HG02970 (cell line): Measurements from ENCODE around the gene HHIPL2.

ENCODE experiments used
- ATAC-seq: cut with Tn5 transposase; IDR thresholded peaks from one replicate; pipeline ENCODE4 v1.9.1; 2021; ENCODE audit warnings: mild to moderate bottlenecking, moderate library complexity, moderate number of reproducible peaks; ENCODE audit not compliant: unreplicated experiment, low FRiP score

HHIPL2 gene

DNA sequence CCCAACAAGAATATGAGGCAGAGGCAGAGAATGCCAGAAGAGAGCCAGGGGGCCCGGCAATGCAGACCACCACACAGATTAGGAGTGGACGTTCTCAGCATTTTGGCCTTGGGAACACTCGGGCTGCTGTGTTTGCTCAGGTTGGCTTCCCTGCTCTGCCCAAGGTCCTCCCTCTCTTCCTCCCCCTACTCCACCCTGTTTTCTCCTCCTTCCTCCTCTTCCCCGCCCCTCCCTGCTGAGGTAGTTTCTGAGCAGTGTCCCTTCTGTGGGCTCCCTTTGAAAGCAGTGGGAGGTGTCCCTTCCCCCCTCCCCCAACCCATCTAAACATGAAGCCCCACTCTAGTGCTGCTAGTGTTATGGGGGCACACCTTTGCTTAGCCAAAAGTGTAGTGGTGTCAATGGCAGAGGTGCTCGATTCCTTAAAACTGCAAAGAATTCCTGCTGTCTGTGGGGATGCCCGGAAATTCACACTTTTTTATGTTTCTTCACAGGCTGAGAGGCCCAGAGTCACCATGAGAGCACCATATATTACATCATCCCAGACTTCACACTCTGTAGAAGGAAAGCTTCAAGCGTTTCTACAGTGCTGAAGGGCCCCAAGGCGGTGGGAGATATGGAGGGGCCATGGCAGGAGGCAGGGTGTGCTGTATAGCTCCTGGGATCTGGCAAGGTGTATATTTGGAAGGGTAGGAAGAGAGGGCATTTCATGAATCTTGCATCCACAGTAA, at the start of gene HHIPL2:
TSS of gene HHIPL2 (minus strand) at position 161 of the 728 bp plus-strand sequence. CDS start at position 101, 60 bp downstream.
- no peak for ATAC-seq

- ATAC-seq, result no peak
Measured at GRCh38 chr1:222596696-222597095, 48.8 kb upstream of the HHIPL2 start.

DNA sequence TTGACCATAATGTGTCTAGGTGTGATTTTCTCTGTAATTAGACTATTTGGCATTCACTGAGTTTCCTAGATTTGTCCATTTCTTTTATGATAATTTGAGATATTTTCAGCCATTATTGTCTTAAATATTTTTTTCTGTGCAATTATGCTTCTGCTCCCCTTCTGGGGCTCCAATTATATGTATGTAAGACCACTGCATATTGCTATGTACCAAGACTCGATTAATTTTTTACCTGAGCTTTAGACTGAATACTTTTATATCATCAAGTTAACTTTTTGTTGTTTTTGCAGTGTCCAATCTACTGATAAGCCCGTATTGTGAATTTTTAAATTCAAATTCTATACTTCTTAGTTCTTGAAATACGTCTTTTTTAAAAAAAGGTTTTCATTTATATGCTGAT, 46.9 kb upstream of the HHIPL2 start:
- ATAC-seq, result no peak

GRCh38 chr1:222592171-222592570, 44.3 kb upstream of the HHIPL2 start:
- no peak for ATAC-seq

DNA sequence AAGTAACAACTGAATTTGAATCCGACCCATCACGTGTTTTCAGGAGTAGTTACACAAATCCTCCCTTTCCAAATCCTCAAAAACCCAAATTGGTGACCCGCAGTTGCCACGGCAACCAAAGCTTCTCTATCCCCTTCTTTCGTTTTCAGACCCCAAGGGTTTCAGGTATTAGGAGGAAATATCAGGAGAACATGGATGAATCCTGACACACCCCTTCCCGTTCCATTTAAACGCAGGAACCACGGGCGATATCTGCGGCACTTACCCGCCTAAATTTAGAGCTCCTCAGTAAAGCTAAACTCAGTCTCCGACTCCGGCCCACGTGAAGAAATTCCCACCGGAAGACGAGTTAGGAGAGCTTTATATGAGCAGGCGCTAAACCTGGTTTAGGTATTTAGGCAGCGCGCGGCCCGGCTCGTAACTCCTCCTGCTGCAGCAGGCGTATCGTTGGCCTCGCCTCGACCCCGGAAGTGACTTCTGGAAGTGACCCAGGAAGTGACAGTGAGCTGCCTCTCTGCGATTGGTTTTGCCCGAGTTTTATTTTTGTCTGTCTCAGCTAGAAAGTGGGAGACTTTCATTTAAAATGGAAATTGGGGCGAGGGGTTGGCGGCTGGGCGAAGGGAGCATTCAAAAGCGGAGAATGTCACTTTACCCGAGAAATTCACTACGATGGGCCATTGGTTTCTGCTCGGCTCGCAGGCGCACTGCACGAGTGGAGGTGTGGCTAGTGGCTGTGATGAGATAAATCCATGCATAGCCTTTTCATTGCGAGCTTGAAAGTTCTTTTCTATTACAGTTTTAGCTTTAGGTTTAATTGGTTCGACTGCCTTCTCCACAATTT, 41.8 kb upstream of the HHIPL2 start, which contains the start of gene TAF1A:
TSS of gene TAF1A (minus strand) at position 472 of the 841 bp plus-strand sequence.
- peak; percentile 96 for ATAC-seq

DNA sequence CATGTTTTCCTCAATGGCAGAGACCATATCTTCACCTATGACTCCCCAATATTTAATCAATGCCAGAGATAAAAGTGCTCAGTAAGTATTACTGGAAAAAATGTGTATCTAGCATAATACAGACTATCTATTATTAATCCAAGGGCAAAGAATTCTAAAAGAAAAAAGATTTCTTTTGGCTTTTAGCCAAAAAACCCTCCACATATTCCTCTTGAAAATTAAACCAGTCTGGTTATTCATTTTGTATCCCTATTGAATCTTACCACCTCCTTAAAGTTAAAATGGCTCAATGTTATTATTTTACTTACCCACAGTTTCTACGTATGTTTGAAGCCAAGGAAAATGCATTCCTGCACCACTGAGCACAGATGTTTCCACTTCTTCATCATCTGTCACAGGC, 40.2 kb upstream of the HHIPL2 start:
- no peak for ATAC-seq

DNA sequence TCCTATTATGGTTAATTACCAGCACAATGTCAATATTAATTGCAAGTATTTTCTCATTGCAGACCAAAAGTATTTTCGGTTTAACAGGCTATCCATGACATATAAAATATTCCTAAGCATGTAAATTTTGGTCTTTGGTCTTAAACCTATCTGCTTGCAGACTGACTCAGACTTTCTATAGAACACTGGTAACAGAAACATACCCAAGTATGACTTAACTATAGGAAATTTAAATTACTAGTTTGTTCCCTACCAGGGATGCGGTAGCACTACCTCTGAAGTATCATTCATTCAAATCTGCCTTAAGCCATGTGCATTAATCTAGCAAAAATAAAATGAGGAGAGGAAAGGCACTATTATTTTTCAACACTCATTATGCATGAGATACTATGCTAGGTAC, 38.9 kb upstream of the HHIPL2 start:
- ATAC-seq, result no peak

DNA sequence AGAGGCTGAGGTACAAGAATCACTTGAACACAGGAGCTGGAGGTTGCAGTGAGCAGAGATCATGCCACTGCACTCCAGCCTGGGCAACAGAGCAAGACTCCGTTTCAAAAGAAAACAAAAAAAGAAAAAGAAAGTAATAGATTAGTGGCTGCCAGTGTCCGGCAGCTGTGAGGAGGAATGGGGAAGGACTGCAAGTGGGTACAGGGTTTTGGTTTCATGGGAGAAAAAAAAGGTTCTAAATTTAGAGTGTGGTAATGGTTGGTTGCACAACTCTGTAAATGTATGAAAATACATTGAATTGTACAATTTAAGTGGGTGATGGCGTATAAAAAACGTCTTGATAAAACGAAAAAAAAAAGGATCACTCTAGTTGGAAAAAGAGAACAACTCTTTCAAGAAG, 35.2 kb upstream of the HHIPL2 start:
- peak; percentile 74 for ATAC-seq

DNA sequence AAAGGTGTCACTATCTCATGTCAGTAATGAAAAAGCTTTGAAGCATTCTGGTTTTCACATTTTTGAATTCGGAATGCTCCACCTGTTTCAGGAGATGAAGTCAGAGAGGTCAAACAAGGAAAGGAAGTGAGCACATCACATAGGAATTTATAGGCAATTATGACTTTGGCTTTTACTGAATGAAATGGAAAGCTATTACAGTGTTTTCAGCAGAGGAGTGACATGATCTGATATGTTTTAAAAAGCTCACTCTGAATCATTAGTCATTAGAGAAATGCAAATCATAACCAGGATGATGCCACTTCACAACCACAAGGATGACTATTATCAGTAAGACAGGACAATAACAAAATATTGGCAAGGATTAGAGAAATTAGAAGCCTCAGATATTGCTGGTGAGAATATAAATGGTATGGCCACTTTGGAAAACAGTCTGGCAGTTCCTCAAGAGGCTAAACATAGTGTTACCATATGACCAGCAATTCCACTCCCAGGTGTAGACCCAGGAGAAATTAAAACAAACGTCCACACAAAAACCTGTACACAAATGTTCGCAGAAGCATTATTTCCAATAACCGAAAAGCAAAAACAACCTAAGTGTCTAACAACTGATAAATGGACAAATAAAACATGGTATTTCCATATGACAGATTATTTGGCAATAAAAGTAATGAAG, 34.3 kb upstream of the HHIPL2 start:
- ATAC-seq, result no peak

GRCh38 chr1:222579316-222579715, 31.4 kb upstream of the HHIPL2 start:
- ATAC-seq, result no peak

GRCh38 chr1:222570837-222571236, 22.9 kb upstream of the HHIPL2 start:
- no peak for ATAC-seq

GRCh38 chr1:222561656-222562055, 13.8 kb upstream of the HHIPL2 start:
- no peak for ATAC-seq

GRCh38 chr1:222557574-222557973, 9.7 kb upstream of the HHIPL2 start:
- ATAC-seq, result no peak

GRCh38 chr1:222557148-222557547, 9.2 kb upstream of the HHIPL2 start:
- no peak for ATAC-seq

DNA sequence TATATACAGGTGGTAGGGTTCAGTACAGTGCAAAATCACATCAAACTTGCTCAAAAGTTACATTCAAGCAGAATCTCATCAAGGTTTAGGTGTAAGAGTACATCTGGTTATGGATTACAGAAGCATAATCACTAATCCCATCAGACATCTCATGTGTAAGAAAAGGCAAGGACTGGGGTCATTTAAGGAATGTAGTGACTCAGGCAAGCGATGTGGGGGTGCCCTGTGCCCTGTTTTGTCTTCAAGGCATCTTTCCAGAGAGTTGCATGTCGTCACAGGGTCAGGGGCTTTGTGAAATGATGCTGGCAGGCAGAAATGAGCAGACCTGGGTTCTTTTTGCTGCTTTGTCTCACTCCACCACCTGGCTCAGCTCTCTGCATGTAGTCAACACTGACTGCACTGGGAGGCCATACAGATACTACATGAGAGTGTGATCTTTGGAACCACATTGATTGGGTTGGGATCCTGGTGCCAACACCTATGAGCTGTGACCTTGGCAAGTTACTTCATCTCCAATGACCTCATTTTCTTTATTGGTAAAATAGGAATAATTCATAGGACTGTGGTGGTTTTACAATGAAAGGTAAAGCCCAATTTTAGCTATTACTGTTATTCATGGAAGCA, 8.2 kb upstream of the HHIPL2 start:
- no peak for ATAC-seq

- ATAC-seq, result no peak
Measured at GRCh38 chr1:222554177-222554576, 6.3 kb upstream of the HHIPL2 start.

DNA sequence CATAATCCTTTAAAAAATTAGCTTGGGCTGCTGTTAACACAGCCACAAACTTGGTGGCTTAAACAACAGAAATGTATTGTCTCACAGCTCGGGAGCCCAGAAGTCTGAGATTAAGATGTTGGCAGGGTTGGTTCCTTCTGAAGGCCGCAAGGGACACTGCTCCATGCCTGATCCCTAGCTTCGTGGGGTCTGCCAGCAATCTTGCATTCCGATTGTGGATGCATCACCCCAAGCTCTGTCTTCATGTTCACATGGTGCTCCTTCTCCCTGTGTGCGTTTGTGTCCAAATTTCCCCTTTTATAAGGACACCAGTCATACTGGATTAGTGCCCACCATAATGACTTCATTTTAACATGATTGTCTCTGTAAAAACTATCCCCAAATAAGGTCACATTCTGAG, 5.0 kb upstream of the HHIPL2 start:
- ATAC-seq, result no peak

DNA sequence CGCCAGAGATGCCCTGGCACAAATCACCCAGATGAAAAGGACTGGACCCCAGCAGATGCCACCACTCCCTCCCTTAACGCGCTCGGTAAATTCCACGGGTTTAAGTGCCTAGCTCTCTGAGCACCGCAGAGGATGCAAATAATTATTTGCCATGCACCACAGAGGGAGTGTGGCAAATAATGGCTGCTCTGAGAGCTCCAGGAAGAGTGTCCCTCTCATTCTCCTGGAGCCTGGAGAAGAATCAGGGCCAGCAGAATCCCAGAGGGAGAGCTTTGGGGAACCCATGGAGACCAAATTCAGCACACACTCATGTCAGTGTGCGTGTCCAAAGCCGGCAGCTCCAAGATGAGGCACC, 667 bp downstream of the HHIPL2 start:
- no peak for ATAC-seq

- no peak for ATAC-seq
Measured at GRCh38 chr1:222546548-222547259, 1.2 kb downstream of the HHIPL2 start.

DNA sequence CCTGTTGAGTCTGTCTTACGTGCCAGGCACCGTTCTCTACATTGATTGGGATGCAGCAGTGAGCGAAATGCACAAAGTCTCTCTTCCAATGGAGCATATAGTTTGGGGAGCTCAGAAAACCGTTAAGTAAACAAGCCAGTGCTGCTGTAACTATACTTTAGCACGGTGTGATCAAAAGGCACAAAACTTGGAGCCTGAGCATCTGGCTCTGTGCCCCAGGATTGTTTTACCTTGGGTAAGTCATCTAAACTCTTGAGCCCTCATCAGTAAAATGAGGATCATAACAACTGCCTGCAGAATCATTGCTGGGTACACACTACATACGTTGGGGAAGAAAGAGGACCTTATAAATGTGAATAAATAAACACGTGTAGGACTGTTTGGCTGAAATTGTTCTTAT, 1.8 kb downstream of the HHIPL2 start:
- ATAC-seq, result no peak
